HG03095 (cell line): ENCODE results near the gene PLXNB2.

Experiments used
- ATAC-seq: cut with Tn5 transposase; IDR thresholded peaks from one replicate; pipeline ENCODE4 v1.9.1; 2021; ENCODE audit warnings: moderate library complexity; ENCODE audit not compliant: unreplicated experiment

Gene PLXNB2

GRCh38 chr22:50236731-50237409, 70.6 kb downstream of the PLXNB2 start:
- no peak for ATAC-seq

- no peak for ATAC-seq
These were observed 74.2 kb downstream of the PLXNB2 start for GRCh38 chr22:50233223-50233622.

- ATAC-seq = no peak
These were observed 74.8 kb downstream of the PLXNB2 start for GRCh38 chr22:50232481-50233151.

- no peak for ATAC-seq
These were observed 78.1 kb downstream of the PLXNB2 start for GRCh38 chr22:50229370-50229769.

GRCh38 chr22:50228366-50228765, 79.1 kb downstream of the PLXNB2 start:
- ATAC-seq = no peak

GRCh38 chr22:50227579-50228215, 79.7 kb downstream of the PLXNB2 start:
- ATAC-seq = no peak

- ATAC-seq = no peak
These were observed 80.6 kb downstream of the PLXNB2 start for GRCh38 chr22:50226875-50227165.

GRCh38 chr22:50226063-50226874, 81.2 kb downstream of the PLXNB2 start:
- no peak for ATAC-seq

GRCh38 chr22:50225200-50225969, 82.1 kb downstream of the PLXNB2 start:
- ATAC-seq = no peak
